Neural cell (in vitro differentiated cells): ENCODE measurements around the gene ATP1B4. TPM values are rescaled to one million over a fixed set of nuclear protein-coding genes. Genes with fewer than 3 reads are reported as not detected.

Experiments used
- H2AFZ ChIP-seq: fragments of 200-600, 300-800 bp; sonication (generic), shearing (Covaris generic); 2 replicates; pipeline ENCODE4 v1.6.0; 2014; ENCODE audit warnings: low read depth, mild to moderate bottlenecking, antibody characterized with exemption, low read length, moderate library complexity
- H3F3A ChIP-seq: fragments of 200-600 bp; shearing (Covaris generic); 2 replicates; pipeline ENCODE4 v1.6.1; 2016; ENCODE audit warnings: mild to moderate bottlenecking, moderate library complexity, mixed read lengths, antibody characterized with exemption, low read length; ENCODE audit not compliant: insufficient read depth, poor library complexity, severe bottlenecking
- H3K27ac ChIP-seq: fragments of 200-600, 300-800 bp; sonication (generic), shearing (Covaris generic); 2 replicates; pipeline ENCODE4 v1.5.1; 2014; ENCODE audit warnings: mild to moderate bottlenecking, low read length, moderate library complexity
- H3K27me3 ChIP-seq: fragments of 300-800, 200-600 bp; sonication (generic), shearing (Covaris generic); 2 replicates; pipeline ENCODE4 v1.6.0; 2014; ENCODE audit warnings: mild to moderate bottlenecking, low read depth, low read length, moderate library complexity; ENCODE audit not compliant: insufficient read depth
- H3K36me3 ChIP-seq: fragments of 300-800, 200-600 bp; sonication (generic), shearing (Covaris generic); 2 replicates; pipeline ENCODE4 v1.5.1; 2014; ENCODE audit warnings: mild to moderate bottlenecking, antibody characterized with exemption, low read length, moderate library complexity; ENCODE audit not compliant: insufficient read depth
- H3K4me2 ChIP-seq: fragments of 300-800, 200-600 bp; sonication (generic), shearing (Covaris generic); 2 replicates; pipeline ENCODE4 v1.6.0; 2014; ENCODE audit warnings: mild to moderate bottlenecking, low read length
- H3K4me3 ChIP-seq: fragments of 300-800, 200-600 bp; sonication (generic), shearing (Covaris generic); 2 replicates; pipeline ENCODE4 v1.5.1; 2014; ENCODE audit warnings: mild to moderate bottlenecking, low read length, moderate library complexity
- H3K79me2 ChIP-seq: fragments of 200-600 bp; shearing (Covaris generic); replicated peaks from 2 replicates; pipeline ENCODE4 v1.6.0; 2014; ENCODE audit warnings: mild to moderate bottlenecking, low read length, moderate library complexity; ENCODE audit not compliant: insufficient read depth
- H3K9ac ChIP-seq: fragments of 300-800, 200-600 bp; sonication (generic), shearing (Covaris generic); 2 replicates; pipeline ENCODE4 v1.6.1; 2016; ENCODE audit warnings: mild to moderate bottlenecking, low read length, mixed read lengths
- H3K9me2 ChIP-seq: fragments of 200-600 bp; shearing (Covaris generic); 2 replicates; pipeline ENCODE4 v1.6.1; 2016; ENCODE audit warnings: mild to moderate bottlenecking, low read length, mixed read lengths; ENCODE audit not compliant: insufficient read depth
- H3K9me3 ChIP-seq: fragments of 200-600, 300-800 bp; sonication (generic), shearing (Covaris generic); 2 replicates; pipeline ENCODE4 v1.6.1; 2016; ENCODE audit warnings: mild to moderate bottlenecking, mixed run types, low read length, moderate library complexity, mixed read lengths
- H4K20me1 ChIP-seq: fragments of 200-600 bp; shearing (Covaris generic); 2 replicates; pipeline ENCODE4 v1.6.1; 2016; ENCODE audit warnings: mild to moderate bottlenecking, mixed run types; ENCODE audit not compliant: insufficient read depth
- EP300 ChIP-seq: fragments of 450-650 bp; conservative IDR thresholded peaks from 2 replicates; pipeline ENCODE4 v1.6.1; 2014; ENCODE audit warnings: antibody characterized with exemption, mild to moderate bottlenecking, moderate library complexity; ENCODE audit not compliant: poor library complexity, severe bottlenecking
- EZH2 ChIP-seq: fragments of 200-600, 300-800 bp; shearing (Covaris generic), sonication (generic); IDR thresholded peaks from 2 replicates; pipeline ENCODE4 v1.6.1; 2014; ENCODE audit warnings: antibody characterized with exemption, low read length, borderline replicate concordance, mild to moderate bottlenecking; ENCODE audit not compliant: insufficient read depth, poor library complexity, severe bottlenecking
- MXI1 ChIP-seq: fragments of 450-650 bp; conservative IDR thresholded peaks from 2 replicates; pipeline ENCODE4 v1.6.1; 2014; ENCODE audit warnings: antibody characterized with exemption, mild to moderate bottlenecking; ENCODE audit not compliant: poor library complexity, severe bottlenecking
- POLR2AphosphoS5 ChIP-seq: IDR thresholded peaks from 2 replicates; pipeline ENCODE4 v1.6.1; 2012
- RAD21 ChIP-seq: fragments of 450-650 bp; conservative IDR thresholded peaks from 2 replicates; pipeline ENCODE4 v1.6.1; 2014; ENCODE audit warnings: antibody characterized with exemption, mild to moderate bottlenecking, moderate library complexity
- REST ChIP-seq: IDR thresholded peaks from 2 replicates; pipeline ENCODE4 v1.6.1; 2012; ENCODE audit warnings: borderline replicate concordance
- SMC3 ChIP-seq: fragments of 450-650 bp; conservative IDR thresholded peaks from 2 replicates; pipeline ENCODE4 v1.6.1; 2014; ENCODE audit warnings: antibody characterized with exemption, mild to moderate bottlenecking, moderate library complexity; ENCODE audit not compliant: poor library complexity
- TAF1 ChIP-seq: IDR thresholded peaks from 2 replicates; pipeline ENCODE4 v1.6.1; 2012; ENCODE audit warnings: low read depth
- polyA plus RNA-seq: library from polyadenylated mRNA; depleted of rRNA; stranded (reverse); fragments of >200 nt; gene quantifications from 2 replicates; pipeline ENCODE4 v1.2.3, GENCODE V29; 2014
- TF ChIP-seq, protein P1 (sequence below): fragments of 450-650 bp; IDR thresholded peaks from 2 replicates; pipeline ENCODE4 v1.5.1; 2014; ENCODE audit warnings: antibody characterized with exemption, mild to moderate bottlenecking, moderate library complexity; ENCODE audit not compliant: poor library complexity, severe bottlenecking

The ATP1B4 gene
- polyA plus RNA-seq, 1 donor from 2014 or later, result not detected

DNA sequence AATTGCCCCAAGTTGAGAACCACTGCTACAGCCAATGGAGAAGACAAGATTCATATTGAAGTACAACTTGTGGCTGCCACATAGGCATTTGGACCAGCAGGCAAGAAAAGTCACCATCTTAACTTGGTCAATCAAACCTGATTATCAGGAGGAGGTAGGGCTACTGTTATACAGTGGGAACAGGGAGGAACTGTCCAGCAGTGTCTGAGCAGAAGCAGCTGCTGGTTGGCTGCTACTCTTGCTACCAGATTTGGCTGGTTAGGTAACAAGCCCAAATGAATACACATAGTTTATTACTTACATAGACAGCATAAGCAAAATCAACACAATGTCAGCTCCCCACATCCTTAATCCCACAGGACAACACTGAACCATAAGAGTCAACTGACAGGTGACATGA, 39.4 kb downstream of the ATP1B4 start:
- H3K79me2 ChIP-seq, result no peaks in the 10 kb centered on the region
- H2AFZ ChIP-seq, result no peak overlapping the region
- TF ChIP-seq POLR2AphosphoS5 (no peak), RAD21 (no peak), REST (no peak), EP300 (no peak)
- H3K9me3 ChIP-seq, result no peaks in the 10 kb centered on the region
- H3K27me3 ChIP-seq, result no peaks in the 10 kb centered on the region
- H4K20me1 ChIP-seq, result no peaks in the 10 kb centered on the region
- H3K27ac ChIP-seq, result no peak overlapping the region
- no peak overlapping the region for H3K4me2 ChIP-seq
- H3K4me3 ChIP-seq, result no peak overlapping the region
- no peaks in the 10 kb centered on the region for H3F3A ChIP-seq
- H3K9me2 ChIP-seq, result no peaks in the 10 kb centered on the region
- no peak overlapping the region for H3K9ac ChIP-seq
- no peaks in the 10 kb centered on the region for H3K36me3 ChIP-seq

DNA sequence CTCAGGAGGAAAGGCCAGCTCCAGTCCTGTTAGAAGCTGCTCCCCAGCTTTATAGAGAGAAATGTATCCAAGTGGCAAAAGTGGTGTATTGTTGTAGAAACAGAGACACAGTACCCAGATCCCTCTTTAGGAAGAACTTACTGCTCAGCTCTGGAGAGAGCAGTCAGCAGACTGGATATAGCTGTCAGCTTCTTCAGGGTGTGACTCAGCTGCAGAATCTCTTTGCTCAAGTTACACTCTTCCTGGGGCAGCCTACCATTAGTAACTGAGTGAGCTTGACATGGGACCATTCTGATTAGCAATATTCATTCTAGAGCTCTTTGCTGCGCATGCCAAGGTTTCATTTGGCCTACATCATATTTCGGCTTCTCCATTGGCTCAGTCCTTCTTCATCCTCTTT, 40.5 kb downstream of the ATP1B4 start:
- Histone ChIP-seq H3K9me2 (no peaks in the 10 kb centered on the region), H3F3A (no peaks in the 10 kb centered on the region), H3K27ac (no peak overlapping the region), H3K27me3 (no peaks in the 10 kb centered on the region), H4K20me1 (no peaks in the 10 kb centered on the region), H3K9me3 (no peaks in the 10 kb centered on the region), H3K79me2 (no peaks in the 10 kb centered on the region), H3K4me2 (no peak overlapping the region), H2AFZ (no peak overlapping the region), H3K36me3 (no peaks in the 10 kb centered on the region), H3K9ac (no peak overlapping the region), H3K4me3 (no peak overlapping the region)
- TF ChIP-seq, protein P1, sequence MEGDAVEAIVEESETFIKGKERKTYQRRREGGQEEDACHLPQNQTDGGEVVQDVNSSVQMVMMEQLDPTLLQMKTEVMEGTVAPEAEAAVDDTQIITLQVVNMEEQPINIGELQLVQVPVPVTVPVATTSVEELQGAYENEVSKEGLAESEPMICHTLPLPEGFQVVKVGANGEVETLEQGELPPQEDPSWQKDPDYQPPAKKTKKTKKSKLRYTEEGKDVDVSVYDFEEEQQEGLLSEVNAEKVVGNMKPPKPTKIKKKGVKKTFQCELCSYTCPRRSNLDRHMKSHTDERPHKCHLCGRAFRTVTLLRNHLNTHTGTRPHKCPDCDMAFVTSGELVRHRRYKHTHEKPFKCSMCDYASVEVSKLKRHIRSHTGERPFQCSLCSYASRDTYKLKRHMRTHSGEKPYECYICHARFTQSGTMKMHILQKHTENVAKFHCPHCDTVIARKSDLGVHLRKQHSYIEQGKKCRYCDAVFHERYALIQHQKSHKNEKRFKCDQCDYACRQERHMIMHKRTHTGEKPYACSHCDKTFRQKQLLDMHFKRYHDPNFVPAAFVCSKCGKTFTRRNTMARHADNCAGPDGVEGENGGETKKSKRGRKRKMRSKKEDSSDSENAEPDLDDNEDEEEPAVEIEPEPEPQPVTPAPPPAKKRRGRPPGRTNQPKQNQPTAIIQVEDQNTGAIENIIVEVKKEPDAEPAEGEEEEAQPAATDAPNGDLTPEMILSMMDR, result no peak
- TF ChIP-seq EP300 (no peak), SMC3 (no peak), MXI1 (no peak), EZH2 (no peak), TAF1 (no peak), POLR2AphosphoS5 (no peak), RAD21 (no peak), REST (no peak)
